Endothelial cell of umbilical vein (primary cell): Measurements from ENCODE around the gene SOX12.

Source experiments
- CTCF ChIP-seq, 2 donors: IDR thresholded peaks; 1 replicate in 1 of 2; 2 replicates in 1 of 2; pipeline ENCODE4 v1.5.1; 2011; ENCODE audit warnings: low read length in 2 of 2, mild to moderate bottlenecking in 2 of 2, moderate library complexity in 2 of 2, control low read depth in 1 of 2, inconsistent platforms in 1 of 2, low read depth in 1 of 2; ENCODE audit not compliant: insufficient read depth in 1 of 2; ENCODE audit errors: extremely low read depth in 1 of 2
- POLR2AphosphoS5 ChIP-seq: IDR thresholded peaks from 2 replicates; pipeline ENCODE4 v1.6.1; 2012; ENCODE audit warnings: low read depth, mild to moderate bottlenecking, control low read depth, low read length, moderate library complexity; ENCODE audit not compliant: insufficient read depth

GRCh38 chr20:278607-279571, 46.5 kb upstream of the SOX12 start:
- TF ChIP-seq CTCF (IDR thresholded peaks at IDR 0.05; ENCODE audit: extremely low read depth in 1 of 2, insufficient read depth in 1 of 2, low read depth in 1 of 2, low read length in 2 of 2) (peak in 1 of 2 donors; percentile 7), POLR2AphosphoS5 (no peak)
